Activated T-helper 1 cell treated with anti-CD3 and anti-CD28 coated beads, Interleukin-2, amount 50 U/mL, for 16 hours (primary cell): ENCODE data around the gene HPS5.

Experiments
- DNase-seq, 2 donors: peaks; one replicate each; pipeline ENCODE4 v3.0.0-alpha.2; 2020; ENCODE audit warnings: low read depth in 1 of 2, low spot score in 1 of 2

HPS5 gene

DNA sequence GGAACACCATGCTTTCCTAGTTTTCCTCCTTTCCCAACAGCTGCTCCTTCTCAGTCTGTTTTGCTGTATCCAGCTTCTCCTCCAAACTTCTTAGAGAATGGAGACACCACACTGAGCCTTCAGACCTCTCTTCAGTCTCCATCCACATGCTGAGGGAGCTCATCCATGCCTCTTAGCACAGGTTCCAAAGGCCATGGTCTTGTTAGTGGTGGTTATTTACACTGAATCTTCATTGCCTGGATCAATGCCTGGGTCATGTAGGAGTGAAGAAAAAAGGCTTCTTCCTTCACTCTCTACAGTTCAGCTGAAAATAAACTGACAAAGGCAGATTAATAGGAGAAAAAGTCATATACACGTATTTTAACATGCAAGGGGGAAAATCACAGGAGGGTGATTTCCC, 82.3 kb downstream of the HPS5 start:
- no peak for DNase-seq

DNA sequence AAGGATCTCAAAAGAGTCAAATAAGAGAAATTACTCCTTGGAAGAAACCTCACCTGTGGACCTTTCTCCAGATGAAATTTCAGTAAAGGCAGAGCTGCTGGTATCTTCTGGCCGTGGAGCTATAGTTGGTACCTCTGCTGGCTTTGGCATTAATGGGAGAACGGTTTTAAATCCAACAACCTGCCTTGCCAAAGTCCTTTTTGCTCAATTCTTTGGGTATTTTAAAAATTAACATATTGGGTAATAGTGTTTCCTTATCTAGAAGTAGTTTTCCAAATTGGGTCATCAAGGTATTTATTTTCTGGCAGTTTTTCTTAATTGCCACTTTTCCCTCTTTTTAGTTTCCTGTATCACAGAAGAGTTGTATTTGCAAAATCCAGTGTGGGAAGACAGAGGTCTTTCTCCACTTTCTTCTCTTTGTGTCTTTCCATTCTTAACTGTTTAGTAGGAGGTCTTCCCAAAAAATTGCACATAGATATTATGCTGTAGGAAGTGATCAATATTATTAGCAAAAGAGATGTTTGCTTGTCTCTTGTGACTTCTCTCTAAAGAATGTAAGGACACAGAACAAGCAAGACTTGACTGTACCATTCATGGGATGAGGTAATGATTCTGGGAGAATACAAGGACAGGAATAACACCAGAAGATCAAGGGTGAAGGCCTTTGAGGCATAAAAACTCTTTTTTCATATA, 85.1 kb downstream of the HPS5 start, which contains the start of gene SAA4:
Gene SAA4 (minus strand): TSS at position 139 of the 693 bp plus-strand sequence. CDS start 876 bp downstream, outside the sequence.
- no peak for DNase-seq

DNA sequence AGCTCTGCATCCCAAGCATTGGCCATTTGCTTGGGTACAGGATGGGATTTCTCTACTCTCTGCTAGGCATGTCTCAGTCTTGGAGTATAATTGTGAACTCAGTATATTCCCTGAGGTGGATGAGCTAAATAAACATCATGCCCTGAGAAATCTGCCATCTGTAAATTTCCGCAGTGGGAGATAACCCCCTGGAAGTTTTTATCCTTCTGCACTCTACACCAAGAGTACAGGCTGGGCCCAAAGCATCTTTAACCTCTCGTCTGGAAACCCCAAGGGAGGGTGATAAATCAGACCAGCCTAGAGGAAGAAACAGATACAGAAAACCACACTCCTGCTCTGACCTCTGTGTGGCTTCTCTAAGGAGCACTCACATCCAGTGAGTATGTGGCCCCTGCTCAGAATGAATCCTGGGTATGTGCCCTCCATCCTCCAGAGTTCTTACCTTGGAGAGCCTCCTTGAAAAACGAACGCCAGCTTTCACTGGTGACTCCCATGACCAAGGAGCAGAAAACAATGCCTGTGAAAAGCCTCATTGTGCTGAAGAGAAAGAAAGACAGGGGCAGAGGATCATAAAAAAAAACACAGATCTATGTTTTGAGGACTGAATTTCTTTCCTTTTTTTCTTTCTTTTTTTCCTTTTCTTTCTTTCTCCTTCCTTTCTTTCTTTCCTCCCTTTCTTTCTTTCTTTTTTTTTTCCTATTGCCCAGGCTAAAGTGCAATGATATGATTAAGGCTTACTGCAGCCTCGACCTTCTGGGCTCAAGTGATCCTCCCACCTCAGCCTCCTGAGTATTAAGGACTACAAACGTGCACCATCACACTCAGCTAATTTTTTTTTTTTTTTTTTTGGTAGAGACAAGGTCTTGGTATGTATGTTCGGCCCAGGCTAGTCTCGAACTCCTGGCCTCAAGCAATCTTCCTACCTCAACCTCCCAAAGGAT, 86.3 kb downstream of the HPS5 start:
- no peak for DNase-seq

DNA sequence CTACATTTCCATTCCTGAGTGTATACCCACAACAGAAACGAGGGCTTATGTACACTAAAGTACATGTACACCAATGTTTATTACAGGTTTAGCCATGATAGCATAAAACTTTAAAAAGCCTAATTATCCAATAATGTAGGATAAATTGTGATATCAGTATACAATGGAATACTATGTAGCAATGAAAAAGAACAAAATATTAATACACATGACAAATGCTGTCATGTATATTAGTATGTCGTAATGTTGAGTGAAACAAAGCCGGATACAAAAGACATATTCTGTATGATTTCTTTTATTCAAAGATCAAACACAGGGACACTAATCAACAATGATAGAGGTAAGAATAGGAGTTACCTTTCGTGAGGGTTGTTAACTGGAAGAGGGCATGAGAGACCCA, 88.0 kb downstream of the HPS5 start:
- no peak for DNase-seq

DNA sequence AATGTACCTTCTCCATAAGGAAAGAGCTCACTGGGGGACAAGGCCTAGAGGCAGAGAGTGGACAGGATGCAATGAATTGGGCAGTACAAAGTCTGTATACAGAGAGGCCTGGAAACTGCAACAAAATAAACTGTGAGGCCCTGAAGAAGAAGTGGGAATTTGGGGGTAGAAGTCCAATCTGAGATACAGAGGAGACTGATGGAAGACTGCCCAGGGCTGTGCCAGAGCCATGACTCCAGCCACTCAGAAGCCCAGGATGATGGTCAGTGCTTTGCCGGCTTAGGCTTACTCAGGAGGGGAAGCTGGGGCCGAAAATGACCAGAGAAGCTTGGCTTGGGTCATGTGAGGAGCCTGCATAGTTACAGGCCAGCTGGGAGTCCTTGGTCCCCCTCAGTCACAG, 91.1 kb downstream of the HPS5 start:
- DNase-seq, result no peak

DNA sequence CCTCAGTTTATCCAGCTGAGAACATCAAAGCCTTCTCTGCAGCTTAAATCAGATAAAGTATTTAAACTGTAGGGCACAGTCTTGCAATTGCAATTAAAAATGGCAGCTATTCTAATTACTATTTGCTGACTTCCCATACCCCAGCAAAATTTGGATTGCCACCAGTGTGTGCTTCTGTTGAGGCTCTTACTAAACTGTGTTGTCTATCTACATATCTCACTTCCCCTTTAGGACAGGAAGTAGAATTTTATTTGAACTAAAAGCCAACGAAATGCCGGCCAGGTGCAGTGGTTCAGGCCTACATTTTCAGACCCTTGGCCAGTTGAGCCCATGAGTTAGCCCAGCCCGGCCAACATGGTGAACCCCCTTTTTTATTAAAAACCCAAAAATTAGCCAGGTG, 92.4 kb downstream of the HPS5 start:
- no peak for DNase-seq
